WTC11 (cell line): ENCODE measurements around the gene GMPR2. TPM values are rescaled to one million over a fixed set of nuclear protein-coding genes. Genes with fewer than 3 reads are reported as not detected.

ENCODE experiments used
- ATAC-seq: fragments of 200-7000 bp; cut with Tn5 transposase; 2 replicates; pipeline ENCODE4 v1.10.0; 2021; ENCODE audit warnings: mild to moderate bottlenecking, moderate library complexity
- CTCF ChIA-PET: fragments of 300-600 bp; sonication (Branson Sonifier 250); formaldehyde crosslinking; loops from one replicate; lab custom pipeline; 2021; ENCODE audit warnings: antibody characterized with exemption; lab: Charles Lee
- POLR2A ChIA-PET: fragments of 350-600 bp; sonication (Branson Sonifier 250); formaldehyde crosslinking; loops from one replicate; lab custom pipeline; 2021; ENCODE audit warnings: antibody characterized with exemption; lab: Charles Lee
- DNase-seq: peaks from one replicate; pipeline ENCODE4 v3.0.0; 2021; ENCODE audit warnings: low spot score
- H3K27ac Mint-ChIP-seq: 2 replicates; pipeline ENCODE4 v1.8.0; 2021; ENCODE audit warnings: mixed read lengths
- H3K27me3 Mint-ChIP-seq: 2 replicates; pipeline ENCODE4 v1.8.0; 2021; ENCODE audit warnings: low read depth, mild to moderate bottlenecking, moderate library complexity, mixed read lengths
- H3K36me3 Mint-ChIP-seq: 2 replicates; pipeline ENCODE4 v1.8.0; 2021; ENCODE audit warnings: mixed read lengths
- H3K4me1 Mint-ChIP-seq: 2 replicates; pipeline ENCODE4 v1.8.0; 2022; ENCODE audit warnings: mixed read lengths
- H3K4me3 Mint-ChIP-seq: 2 replicates; pipeline ENCODE4 v1.8.0; 2021; ENCODE audit warnings: mild to moderate bottlenecking, moderate library complexity, mixed read lengths
- H3K9me3 Mint-ChIP-seq: 2 replicates; pipeline ENCODE4 v1.8.0; 2021; ENCODE audit warnings: mixed read lengths
- ATF1 ChIP-seq: sonication (generic); formaldehyde crosslinking; IDR thresholded peaks from 2 replicates; pipeline ENCODE4 v1.8.1; 2023; ENCODE audit warnings: mild to moderate bottlenecking, moderate library complexity, missing genetic modification reagents
- ATF6 ChIP-seq: sonication (generic); formaldehyde crosslinking; IDR thresholded peaks from 2 replicates; pipeline ENCODE4 v1.8.1; 2023; ENCODE audit warnings: mild to moderate bottlenecking, missing genetic modification reagents
- CREB1 ChIP-seq: sonication (generic); formaldehyde crosslinking; IDR thresholded peaks from 2 replicates; pipeline ENCODE4 v1.8.0; 2023; ENCODE audit warnings: mild to moderate bottlenecking, missing genetic modification reagents
- CREM ChIP-seq: sonication (generic); formaldehyde crosslinking; IDR thresholded peaks from 2 replicates; pipeline ENCODE4 v1.8.1; 2022; ENCODE audit warnings: mild to moderate bottlenecking, missing genetic modification reagents, moderate library complexity
- E2F5 ChIP-seq: sonication (generic); formaldehyde crosslinking; IDR thresholded peaks from 2 replicates; pipeline ENCODE4 v1.8.1; 2022; ENCODE audit warnings: mild to moderate bottlenecking, moderate library complexity, missing genetic modification reagents
- EMX1 ChIP-seq: fragments of 250-450 bp; sonication (Bioruptor Pico); IDR thresholded peaks from 2 replicates; pipeline ENCODE4 v1.8.0; 2021; ENCODE audit warnings: mild to moderate bottlenecking
- ESRRA ChIP-seq: sonication (generic); formaldehyde crosslinking; IDR thresholded peaks from 2 replicates; pipeline ENCODE4 v1.8.1; 2022; ENCODE audit warnings: mild to moderate bottlenecking, missing genetic modification reagents, borderline replicate concordance
- FOXP1 ChIP-seq: sonication (generic); formaldehyde crosslinking; IDR thresholded peaks from 2 replicates; pipeline ENCODE4 v1.8.0; 2022; ENCODE audit warnings: missing genetic modification reagents, mild to moderate bottlenecking, moderate library complexity, borderline replicate concordance
- GTF2I ChIP-seq: fragments of 250-450 bp; sonication (Bioruptor Pico); conservative IDR thresholded peaks from 2 replicates; pipeline ENCODE4 v1.4.0; 2021; ENCODE audit warnings: mild to moderate bottlenecking
- HMGA2 ChIP-seq: fragments of 250-450 bp; sonication (Bioruptor Pico); IDR thresholded peaks from 2 replicates; pipeline ENCODE4 v1.4.0; 2021; ENCODE audit warnings: mild to moderate bottlenecking, moderate library complexity
- RORB ChIP-seq: fragments of 250-450 bp; sonication (Bioruptor Pico); IDR thresholded peaks from 2 replicates; pipeline ENCODE4 v1.9.0; 2021; ENCODE audit warnings: mild to moderate bottlenecking
- SOX15 ChIP-seq: fragments of 250-450 bp; sonication (Bioruptor Pico); IDR thresholded peaks from 2 replicates; pipeline ENCODE4 v1.9.0; 2021; ENCODE audit warnings: mild to moderate bottlenecking
- SP1 ChIP-seq: sonication (generic); formaldehyde crosslinking; conservative IDR thresholded peaks from 2 replicates; pipeline ENCODE4 v1.8.1; 2022; ENCODE audit warnings: missing genetic modification reagents
- TCF7 ChIP-seq: sonication (generic); formaldehyde crosslinking; IDR thresholded peaks from 2 replicates; pipeline ENCODE4 v1.8.0; 2022; ENCODE audit warnings: mild to moderate bottlenecking, low read depth, missing genetic modification reagents, moderate library complexity
- ZBTB21 ChIP-seq: sonication (generic); formaldehyde crosslinking; IDR thresholded peaks from 2 replicates; pipeline ENCODE4 v1.8.1; 2023; ENCODE audit warnings: mild to moderate bottlenecking, missing genetic modification reagents, borderline replicate concordance
- ZNF263 ChIP-seq: sonication (generic); formaldehyde crosslinking; IDR thresholded peaks from 2 replicates; pipeline ENCODE4 v1.8.1; 2022; ENCODE audit warnings: low read depth, mild to moderate bottlenecking, moderate library complexity, missing genetic modification reagents
- ZNF423 ChIP-seq: fragments of 250-450 bp; sonication (Bioruptor Pico); IDR thresholded peaks from 2 replicates; pipeline ENCODE4 v2.1.2; 2022; ENCODE audit warnings: mild to moderate bottlenecking, moderate library complexity
- total RNA-seq: library from RNA; stranded (reverse); gene quantifications from 3 replicates; pipeline ENCODE4 v1.2.3, GENCODE V29; 2021
- TF ChIP-seq, protein P1 (sequence below): sonication (generic); formaldehyde crosslinking; IDR thresholded peaks from 2 replicates; pipeline ENCODE4 v1.8.1; 2023; ENCODE audit warnings: mild to moderate bottlenecking, missing genetic modification reagents, moderate library complexity
- TF ChIP-seq, protein P2 (sequence below): sonication (generic); formaldehyde crosslinking; IDR thresholded peaks from 2 replicates; pipeline ENCODE4 v1.8.0; 2023; ENCODE audit warnings: mild to moderate bottlenecking, missing genetic modification reagents
- TF ChIP-seq, protein P3 (sequence below): sonication (generic); formaldehyde crosslinking; conservative IDR thresholded peaks from 2 replicates; pipeline ENCODE4 v1.8.1; 2023; ENCODE audit warnings: mild to moderate bottlenecking, low read depth, missing genetic modification reagents, moderate library complexity

The GMPR2 gene
- total RNA-seq, 1 experiment from 2014 or later: 82.3 TPM

- H3K27me3 Mint-ChIP-seq: peaks cover 23% of the 10 kb centered on the region
- H3K4me3 Mint-ChIP-seq: no peak overlapping the region
- ATAC-seq (no peak), DNase-seq (no peak)
- TF ChIP-seq, protein P1, sequence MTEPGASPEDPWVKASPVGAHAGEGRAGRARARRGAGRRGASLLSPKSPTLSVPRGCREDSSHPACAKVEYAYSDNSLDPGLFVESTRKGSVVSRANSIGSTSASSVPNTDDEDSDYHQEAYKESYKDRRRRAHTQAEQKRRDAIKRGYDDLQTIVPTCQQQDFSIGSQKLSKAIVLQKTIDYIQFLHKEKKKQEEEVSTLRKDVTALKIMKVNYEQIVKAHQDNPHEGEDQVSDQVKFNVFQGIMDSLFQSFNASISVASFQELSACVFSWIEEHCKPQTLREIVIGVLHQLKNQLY (CRISPR knock-in tag): no peak
- TF ChIP-seq FOXP1 (CRISPR knock-in tag) (no peak), ATF6 (CRISPR knock-in tag) (no peak), ZBTB21 (CRISPR knock-in tag) (no peak), SP1 (CRISPR knock-in tag) (no peak), ZNF263 (CRISPR knock-in tag) (no peak), CREB1 (CRISPR knock-in tag) (no peak), ZNF423 (CRISPR knock-in tag) (no peak), HMGA2 (CRISPR knock-in tag) (no peak), SOX15 (no peak), TCF7 (no peak), E2F5 (no peak), EMX1 (CRISPR knock-in tag) (no peak), CREM (CRISPR knock-in tag) (no peak), ESRRA (CRISPR knock-in tag) (no peak), GTF2I (no peak), RORB (CRISPR knock-in tag) (no peak), ATF1 (CRISPR knock-in tag) (no peak)
- TF ChIP-seq, protein P2, sequence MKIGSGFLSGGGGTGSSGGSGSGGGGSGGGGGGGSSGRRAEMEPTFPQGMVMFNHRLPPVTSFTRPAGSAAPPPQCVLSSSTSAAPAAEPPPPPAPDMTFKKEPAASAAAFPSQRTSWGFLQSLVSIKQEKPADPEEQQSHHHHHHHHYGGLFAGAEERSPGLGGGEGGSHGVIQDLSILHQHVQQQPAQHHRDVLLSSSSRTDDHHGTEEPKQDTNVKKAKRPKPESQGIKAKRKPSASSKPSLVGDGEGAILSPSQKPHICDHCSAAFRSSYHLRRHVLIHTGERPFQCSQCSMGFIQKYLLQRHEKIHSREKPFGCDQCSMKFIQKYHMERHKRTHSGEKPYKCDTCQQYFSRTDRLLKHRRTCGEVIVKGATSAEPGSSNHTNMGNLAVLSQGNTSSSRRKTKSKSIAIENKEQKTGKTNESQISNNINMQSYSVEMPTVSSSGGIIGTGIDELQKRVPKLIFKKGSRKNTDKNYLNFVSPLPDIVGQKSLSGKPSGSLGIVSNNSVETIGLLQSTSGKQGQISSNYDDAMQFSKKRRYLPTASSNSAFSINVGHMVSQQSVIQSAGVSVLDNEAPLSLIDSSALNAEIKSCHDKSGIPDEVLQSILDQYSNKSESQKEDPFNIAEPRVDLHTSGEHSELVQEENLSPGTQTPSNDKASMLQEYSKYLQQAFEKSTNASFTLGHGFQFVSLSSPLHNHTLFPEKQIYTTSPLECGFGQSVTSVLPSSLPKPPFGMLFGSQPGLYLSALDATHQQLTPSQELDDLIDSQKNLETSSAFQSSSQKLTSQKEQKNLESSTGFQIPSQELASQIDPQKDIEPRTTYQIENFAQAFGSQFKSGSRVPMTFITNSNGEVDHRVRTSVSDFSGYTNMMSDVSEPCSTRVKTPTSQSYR: no peak
- TF ChIP-seq, protein P3, sequence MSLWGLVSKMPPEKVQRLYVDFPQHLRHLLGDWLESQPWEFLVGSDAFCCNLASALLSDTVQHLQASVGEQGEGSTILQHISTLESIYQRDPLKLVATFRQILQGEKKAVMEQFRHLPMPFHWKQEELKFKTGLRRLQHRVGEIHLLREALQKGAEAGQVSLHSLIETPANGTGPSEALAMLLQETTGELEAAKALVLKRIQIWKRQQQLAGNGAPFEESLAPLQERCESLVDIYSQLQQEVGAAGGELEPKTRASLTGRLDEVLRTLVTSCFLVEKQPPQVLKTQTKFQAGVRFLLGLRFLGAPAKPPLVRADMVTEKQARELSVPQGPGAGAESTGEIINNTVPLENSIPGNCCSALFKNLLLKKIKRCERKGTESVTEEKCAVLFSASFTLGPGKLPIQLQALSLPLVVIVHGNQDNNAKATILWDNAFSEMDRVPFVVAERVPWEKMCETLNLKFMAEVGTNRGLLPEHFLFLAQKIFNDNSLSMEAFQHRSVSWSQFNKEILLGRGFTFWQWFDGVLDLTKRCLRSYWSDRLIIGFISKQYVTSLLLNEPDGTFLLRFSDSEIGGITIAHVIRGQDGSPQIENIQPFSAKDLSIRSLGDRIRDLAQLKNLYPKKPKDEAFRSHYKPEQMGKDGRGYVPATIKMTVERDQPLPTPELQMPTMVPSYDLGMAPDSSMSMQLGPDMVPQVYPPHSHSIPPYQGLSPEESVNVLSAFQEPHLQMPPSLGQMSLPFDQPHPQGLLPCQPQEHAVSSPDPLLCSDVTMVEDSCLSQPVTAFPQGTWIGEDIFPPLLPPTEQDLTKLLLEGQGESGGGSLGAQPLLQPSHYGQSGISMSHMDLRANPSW: no peak
- no peaks in the 10 kb centered on the region for H3K36me3 Mint-ChIP-seq
- CTCF ChIA-PET: interaction anchor here (0.7 to 2.9 kb wide), 2 partner anchors 50 to 62 kb away, joined by 3 to 12 read pairs; no protein-coding TSS in a partner anchor
- POLR2A ChIA-PET: interaction anchor here (0.6 to 1.2 kb wide), 2 partner anchors 18 to 183 kb away, joined by 3 to 5 read pairs; partner anchors contain the start of gene KHNYN
- no peak overlapping the region for H3K27ac Mint-ChIP-seq
- peaks cover 10% of the 10 kb centered on the region for H3K4me1 Mint-ChIP-seq
- no peaks in the 10 kb centered on the region for H3K9me3 Mint-ChIP-seq
These were observed 14.1 kb downstream of the GMPR2 start for GRCh38 chr14:24246765-24247212.
